Transverse colon (tissue), 3 donors: ENCODE measurements around the gene RBFOX2.

Source experiments
- CTCF ChIP-seq, 5 experiments: fragments of 200-600 bp in 3 of 5; fragments of 450-650 bp in 2 of 5; sonication (generic) in 3 of 5; IDR thresholded peaks; 1 replicate in 2 of 5; 2 replicates in 3 of 5; pipeline ENCODE4 v1.5.1; 2016 to 2017; ENCODE audit warnings: antibody characterized with exemption in 5 of 5, inconsistent platforms in 3 of 5, mild to moderate bottlenecking in 2 of 5, moderate library complexity in 1 of 5
- POLR2A ChIP-seq: fragments of 450-650 bp; IDR thresholded peaks from one replicate; pipeline ENCODE4 v1.6.1; 2016; ENCODE audit warnings: antibody characterized with exemption, mild to moderate bottlenecking, moderate library complexity

- TF ChIP-seq POLR2A (no peak), CTCF (IDR thresholded peaks at IDR 0.05) (no peak)
Observed at GRCh38 chr22:36026741-36027140, 1.9 kb downstream of the RBFOX2 start.
